BLaER1 (cell line): Measurements from ENCODE around the gene CLEC4G.

Experiments
- H3K27ac ChIP-seq: shearing (Covaris generic); formaldehyde crosslinking; 2 replicates; pipeline ENCODE4 v1.8.1; 2022
- H3K27me3 ChIP-seq: shearing (Covaris generic); formaldehyde crosslinking; 2 replicates; pipeline ENCODE4 v1.8.1; 2022
- H3K36me3 ChIP-seq: shearing (Covaris generic); formaldehyde crosslinking; 2 replicates; pipeline ENCODE4 v1.8.1; 2022
- H3K4me1 ChIP-seq: shearing (Covaris generic); formaldehyde crosslinking; 2 replicates; pipeline ENCODE4 v1.8.1; 2022
- H3K4me2 ChIP-seq: shearing (Covaris generic); formaldehyde crosslinking; 2 replicates; pipeline ENCODE4 v1.8.1; 2022
- H3K4me3 ChIP-seq: shearing (Covaris generic); formaldehyde crosslinking; 2 replicates; pipeline ENCODE4 v1.8.1; 2022
- H3K9ac ChIP-seq: shearing (Covaris generic); formaldehyde crosslinking; 2 replicates; pipeline ENCODE4 v1.8.1; 2022
- H3K9me3 ChIP-seq: shearing (Covaris generic); formaldehyde crosslinking; 2 replicates; pipeline ENCODE4 v1.8.1; 2022
- H4K20me1 ChIP-seq: shearing (Covaris generic); formaldehyde crosslinking; 2 replicates; pipeline ENCODE4 v1.8.1; 2022
- Cebpa-rat ChIP-seq: shearing (Covaris generic); IDR thresholded peaks from 2 replicates; pipeline ENCODE4 v1.8.1; 2022

CLEC4G gene

DNA sequence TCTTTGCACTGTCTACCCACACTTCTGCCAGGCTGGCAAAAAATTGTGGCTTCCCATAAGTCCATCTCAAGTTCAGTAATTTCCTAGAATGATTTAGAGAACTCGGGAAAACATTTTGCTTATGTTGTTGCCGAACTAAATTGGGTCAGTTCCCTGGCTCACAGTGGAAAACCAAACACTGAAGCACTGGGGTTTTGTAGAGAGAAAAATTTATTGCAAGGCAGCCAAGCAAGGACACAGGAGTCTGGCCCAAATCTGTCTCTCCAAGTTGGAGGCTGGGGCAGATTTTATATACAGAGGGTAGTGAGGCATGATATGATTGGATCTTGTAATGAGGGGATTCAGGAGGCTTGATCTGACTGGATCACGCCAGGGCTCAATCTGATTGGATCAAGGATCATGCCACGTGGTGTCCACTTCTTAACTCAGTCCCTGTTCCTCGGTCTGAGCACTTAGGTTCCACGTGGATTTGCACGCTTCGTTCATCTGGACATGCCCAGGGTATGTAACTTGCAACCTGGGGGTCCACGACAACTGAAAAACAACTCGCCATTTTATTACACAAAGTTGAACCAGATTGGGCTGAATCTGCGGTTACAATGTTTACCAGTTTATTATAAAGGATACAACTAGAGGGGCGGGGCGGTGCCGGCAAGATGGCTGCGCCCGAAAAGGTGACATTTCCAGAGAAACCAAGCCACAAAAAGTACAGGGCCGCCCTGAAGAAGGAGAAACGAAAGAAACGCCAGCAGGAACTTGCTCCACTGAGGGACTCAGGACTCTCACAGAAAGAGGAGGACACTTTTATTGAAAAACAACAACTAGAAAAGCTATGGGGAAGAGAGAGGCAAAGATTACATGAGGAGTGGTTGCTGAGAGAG lies 8.1 kb upstream of the CLEC4G start:
- Histone ChIP-seq H3K4me2 (peak overlapping the region; percentile 54), H3K4me3 (no peak overlapping the region)

DNA sequence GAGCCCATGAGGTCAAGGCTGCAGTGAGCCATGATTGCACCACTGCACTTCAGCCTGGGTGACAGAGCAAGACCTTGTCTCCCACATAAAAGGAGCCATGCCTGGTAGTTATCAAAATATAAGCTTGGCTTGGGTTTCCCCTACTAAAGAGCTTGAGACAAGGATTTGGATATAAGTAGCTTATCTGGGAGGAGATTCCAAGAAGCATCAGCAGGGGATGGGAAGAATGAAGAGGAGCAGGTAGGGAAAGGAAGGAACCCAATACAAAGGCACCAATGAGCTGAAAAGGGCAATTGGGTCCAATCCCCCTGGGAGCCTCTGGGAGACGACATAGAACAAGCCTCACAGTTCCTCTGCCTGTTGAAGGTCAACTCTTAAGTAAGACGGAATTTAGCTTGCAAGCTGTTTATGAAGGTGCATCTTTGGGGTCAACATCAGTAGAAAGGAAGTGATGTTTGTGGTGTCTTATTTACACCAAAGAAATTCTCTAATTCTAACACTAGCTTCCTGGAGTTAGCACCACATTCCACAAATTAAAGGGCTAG lies 7.4 kb upstream of the CLEC4G start:
- TF ChIP-seq Cebpa-rat: no peak

More for the DNA sequence above, 8.1 kb upstream of the CLEC4G start:
- H3K27ac ChIP-seq: no peak overlapping the region
- no peaks in the 10 kb centered on the region for H3K36me3 ChIP-seq
- H3K9me3 ChIP-seq: no peaks in the 10 kb centered on the region
- no peaks in the 10 kb centered on the region for H4K20me1 ChIP-seq
- H3K27me3 ChIP-seq: no peaks in the 10 kb centered on the region
- TF ChIP-seq Cebpa-rat: no peak
- peaks cover 39% of the 10 kb centered on the region for H3K4me1 ChIP-seq
- no peak overlapping the region for H3K9ac ChIP-seq

DNA sequence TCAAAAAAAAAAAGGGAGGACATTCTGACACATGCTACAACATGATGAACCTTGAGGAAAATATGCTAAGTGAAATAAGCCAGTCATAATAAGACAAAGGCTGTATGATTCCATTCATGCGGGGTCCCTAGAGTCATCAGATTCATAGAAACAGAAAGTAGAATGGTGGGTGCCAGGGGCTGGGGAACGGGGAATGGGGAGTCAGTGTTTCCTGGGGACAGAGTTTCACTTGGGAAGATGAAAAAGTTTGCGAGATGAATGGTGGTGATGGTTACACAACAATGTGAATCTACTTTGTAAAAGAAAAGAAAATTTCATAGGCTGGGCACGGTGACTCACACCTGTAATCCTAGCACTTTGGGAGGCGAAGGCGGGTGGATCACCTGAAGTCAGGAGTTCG lies 6.1 kb upstream of the CLEC4G start:
- Histone ChIP-seq H3K36me3 (no peaks in the 10 kb centered on the region), H3K27me3 (no peaks in the 10 kb centered on the region), H3K4me1 (peaks cover 19% of the 10 kb centered on the region), H4K20me1 (no peaks in the 10 kb centered on the region), H3K4me2 (no peak overlapping the region), H3K4me3 (no peak overlapping the region), H3K27ac (no peak overlapping the region), H3K9me3 (no peaks in the 10 kb centered on the region), H3K9ac (no peak overlapping the region)
- no peak for TF ChIP-seq Cebpa-rat

More for the DNA sequence above, 7.4 kb upstream of the CLEC4G start:
- H3K27me3 ChIP-seq: no peaks in the 10 kb centered on the region
- H3K27ac ChIP-seq: no peak overlapping the region
- H3K9ac ChIP-seq: no peak overlapping the region
- H3K4me1 ChIP-seq: peaks cover 32% of the 10 kb centered on the region
- H3K4me2 ChIP-seq: peak overlapping the region; percentile 54
- no peak overlapping the region for H3K4me3 ChIP-seq
- no peaks in the 10 kb centered on the region for H4K20me1 ChIP-seq
- no peaks in the 10 kb centered on the region for H3K9me3 ChIP-seq
- no peaks in the 10 kb centered on the region for H3K36me3 ChIP-seq

DNA sequence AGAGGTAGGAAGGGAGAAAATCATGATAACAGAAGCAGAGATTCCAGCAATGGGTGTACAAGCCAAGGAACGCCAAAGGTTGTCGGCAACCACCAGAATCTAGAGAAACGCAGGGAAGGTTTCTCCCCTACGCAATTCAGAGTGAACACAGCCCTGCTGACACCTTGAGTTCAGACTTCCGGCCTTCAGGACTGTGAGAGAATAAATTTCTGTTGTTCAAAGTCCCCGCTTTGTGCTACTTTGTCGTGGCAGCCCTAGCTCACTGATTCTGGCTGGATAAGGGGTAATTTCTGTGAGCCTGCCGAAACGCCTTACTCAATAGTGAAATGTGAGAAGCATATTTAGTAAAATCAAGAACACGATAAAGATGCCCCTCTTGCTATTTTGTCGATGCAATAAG lies 5.3 kb upstream of the CLEC4G start:
- no peak for TF ChIP-seq Cebpa-rat

DNA sequence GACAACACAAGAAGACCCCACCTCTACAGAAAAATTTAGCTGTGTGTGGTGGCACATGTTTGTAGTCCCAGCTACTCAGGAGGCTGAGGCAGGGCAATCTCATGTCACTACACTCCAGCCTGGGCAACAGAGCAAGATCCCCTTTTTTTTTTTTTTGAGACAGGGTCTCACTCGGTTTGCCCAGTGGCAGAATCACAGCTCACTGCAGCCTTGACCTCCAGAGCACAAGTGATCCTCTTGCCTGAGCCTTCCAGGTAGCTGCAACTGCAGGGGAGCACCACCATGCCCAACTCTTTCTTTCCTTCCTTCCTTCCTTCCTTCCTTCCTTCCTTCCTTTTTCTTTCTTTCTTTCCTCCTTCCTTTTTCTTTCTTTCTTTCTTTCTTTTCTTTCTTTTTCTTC lies 4.2 kb upstream of the CLEC4G start:
- no peak overlapping the region for H3K9ac ChIP-seq
- H3K9me3 ChIP-seq: no peaks in the 10 kb centered on the region
- no peak for TF ChIP-seq Cebpa-rat
- H3K27ac ChIP-seq: no peak overlapping the region
- no peak overlapping the region for H3K4me2 ChIP-seq
- no peaks in the 10 kb centered on the region for H4K20me1 ChIP-seq
- H3K4me1 ChIP-seq: peaks cover 12% of the 10 kb centered on the region
- H3K36me3 ChIP-seq: no peaks in the 10 kb centered on the region
- peaks cover 15% of the 10 kb centered on the region for H3K27me3 ChIP-seq
- no peak overlapping the region for H3K4me3 ChIP-seq

More for the DNA sequence above, 5.3 kb upstream of the CLEC4G start:
- Histone ChIP-seq H3K27me3 (peaks cover 4% of the 10 kb centered on the region), H4K20me1 (no peaks in the 10 kb centered on the region), H3K27ac (no peak overlapping the region), H3K4me2 (no peak overlapping the region), H3K4me3 (no peak overlapping the region), H3K9me3 (no peaks in the 10 kb centered on the region), H3K9ac (no peak overlapping the region), H3K4me1 (peaks cover 12% of the 10 kb centered on the region), H3K36me3 (no peaks in the 10 kb centered on the region)

DNA sequence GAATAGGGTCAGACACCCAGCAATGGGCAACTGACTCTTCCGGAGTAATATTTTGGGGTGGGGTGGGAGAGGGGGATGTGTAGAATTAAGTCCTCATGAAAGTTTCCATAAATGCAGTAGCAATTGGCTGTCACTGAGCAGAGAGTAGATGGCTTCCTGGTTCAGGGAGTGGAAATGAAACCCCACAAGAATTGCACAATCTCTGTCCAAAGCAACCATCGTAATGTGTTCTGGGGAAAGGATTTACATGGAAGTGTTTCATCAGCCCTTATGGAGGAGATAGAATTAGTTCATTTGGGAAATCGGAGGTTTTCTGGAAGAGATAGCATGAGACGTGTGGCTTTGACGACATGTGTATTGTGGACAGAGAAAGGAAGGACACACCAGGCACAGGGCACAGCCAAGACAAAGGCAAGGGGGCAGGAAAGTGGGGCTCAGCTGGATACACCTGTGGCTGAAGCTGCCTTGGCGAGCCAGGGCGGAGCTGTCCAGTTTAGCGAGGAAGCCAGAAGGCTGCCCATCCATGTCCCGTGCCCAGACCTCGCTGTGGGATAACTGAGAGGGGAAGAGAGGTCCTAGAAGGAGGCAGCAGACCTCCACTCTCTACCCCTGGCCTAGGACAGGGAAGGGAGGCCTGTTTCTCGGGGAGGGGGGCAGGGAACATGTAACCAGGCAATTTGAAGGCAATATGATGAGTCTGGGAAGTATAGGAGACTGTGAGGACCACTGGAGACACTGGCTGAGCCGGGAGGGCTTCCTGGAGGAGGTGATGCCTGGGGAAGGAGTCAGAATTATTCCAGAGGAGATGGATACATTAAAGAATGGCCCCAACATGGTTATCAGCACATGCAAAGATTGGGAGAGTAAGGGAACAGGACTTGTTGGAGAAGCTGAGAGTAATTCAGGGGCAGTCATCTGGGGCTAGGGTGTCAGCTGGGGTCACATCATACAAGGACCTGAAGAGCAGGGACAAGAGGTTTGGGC lies 2.6 kb upstream of the CLEC4G start:
- peak; percentile 48; the same call in 1 of the 2 replicates for TF ChIP-seq Cebpa-rat
- no peaks in the 10 kb centered on the region for H4K20me1 ChIP-seq
- no peak overlapping the region for H3K27ac ChIP-seq
- H3K36me3 ChIP-seq: no peaks in the 10 kb centered on the region
- H3K4me1 ChIP-seq: peaks cover 7% of the 10 kb centered on the region
- H3K4me3 ChIP-seq: no peak overlapping the region
- H3K27me3 ChIP-seq: peaks cover 31% of the 10 kb centered on the region
- H3K9ac ChIP-seq: no peak overlapping the region
- H3K9me3 ChIP-seq: no peaks in the 10 kb centered on the region
- no peak overlapping the region for H3K4me2 ChIP-seq

DNA sequence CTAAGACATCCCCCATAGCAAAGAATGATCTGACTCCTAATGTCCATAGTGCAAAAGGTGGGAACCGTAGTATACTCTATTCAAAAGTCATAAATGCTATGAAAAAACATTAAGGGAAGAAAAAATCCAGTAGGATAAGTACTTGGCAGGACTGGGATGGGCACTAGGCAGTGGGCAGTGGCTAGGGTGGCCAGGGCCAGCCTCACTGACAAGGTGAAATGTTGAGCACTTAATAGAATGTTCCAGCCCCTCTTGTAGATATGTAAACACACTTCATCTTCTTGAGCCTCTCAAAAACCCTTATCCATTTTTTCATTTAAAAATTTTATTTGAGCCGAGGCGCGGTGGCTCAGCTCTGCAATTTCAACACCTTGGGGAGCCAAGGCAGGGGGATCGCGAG lies 1.5 kb upstream of the CLEC4G start:
- Histone ChIP-seq H4K20me1 (peaks cover 7% of the 10 kb centered on the region; the same call in 1 of the 2 replicates), H3K27ac (no peak overlapping the region), H3K9ac (no peak overlapping the region), H3K4me1 (no peaks in the 10 kb centered on the region), H3K4me2 (no peak overlapping the region), H3K27me3 (peaks cover 43% of the 10 kb centered on the region), H3K36me3 (no peaks in the 10 kb centered on the region), H3K9me3 (no peaks in the 10 kb centered on the region), H3K4me3 (no peak overlapping the region)
- TF ChIP-seq Cebpa-rat: no peak

DNA sequence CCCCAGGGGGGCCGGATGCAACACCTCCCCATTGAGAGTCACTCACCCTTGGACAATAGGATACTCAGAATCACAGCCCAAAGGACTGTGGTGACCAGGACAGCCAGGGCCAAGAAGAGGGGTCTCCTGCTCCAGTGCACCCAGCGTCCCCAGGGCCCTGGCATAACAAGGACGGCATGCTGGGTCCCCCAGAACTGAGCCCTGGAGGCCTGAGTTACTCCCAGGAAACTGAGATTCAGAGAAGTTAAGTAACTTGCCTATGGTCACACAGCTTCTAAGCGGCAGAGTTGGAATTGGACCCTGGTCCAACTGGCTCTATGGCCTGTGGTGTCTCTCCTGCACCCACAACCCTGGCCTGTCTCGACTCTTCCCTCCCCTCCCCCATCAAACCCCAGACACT lies 295 bp downstream of the CLEC4G start:
- Histone ChIP-seq H4K20me1 (peaks cover 7% of the 10 kb centered on the region; the same call in 1 of the 2 replicates), H3K4me2 (no peak overlapping the region), H3K27ac (no peak overlapping the region), H3K4me3 (no peak overlapping the region), H3K4me1 (no peaks in the 10 kb centered on the region), H3K27me3 (peaks cover 55% of the 10 kb centered on the region), H3K9me3 (no peaks in the 10 kb centered on the region), H3K9ac (no peak overlapping the region), H3K36me3 (no peaks in the 10 kb centered on the region)
- TF ChIP-seq Cebpa-rat: no peak

DNA sequence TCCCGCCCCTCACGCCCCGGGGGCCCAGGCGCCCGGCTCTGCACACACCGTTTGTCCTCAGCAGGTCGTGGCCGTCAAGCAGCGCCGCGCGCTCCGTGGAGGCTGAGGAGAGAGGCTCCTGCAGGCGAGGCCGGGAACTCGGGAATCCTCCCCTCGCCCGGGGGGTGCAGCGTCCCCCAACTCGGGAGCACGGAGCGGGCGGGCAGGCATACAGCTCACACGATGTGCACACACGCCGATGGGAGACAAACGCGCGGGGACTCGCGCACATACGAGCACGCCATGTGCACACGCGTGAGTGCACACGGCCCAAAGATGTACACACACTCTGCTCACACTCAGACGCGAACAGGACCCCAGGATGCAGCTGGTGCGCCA lies 703 bp downstream of the CLEC4G start:
- no peak for TF ChIP-seq Cebpa-rat
- Histone ChIP-seq H3K4me2 (no peak overlapping the region), H3K9me3 (no peaks in the 10 kb centered on the region), H3K9ac (no peak overlapping the region), H3K27ac (no peak overlapping the region), H3K4me1 (no peaks in the 10 kb centered on the region), H3K27me3 (peaks cover 55% of the 10 kb centered on the region), H3K4me3 (no peak overlapping the region), H3K36me3 (no peaks in the 10 kb centered on the region), H4K20me1 (peaks cover 7% of the 10 kb centered on the region; the same call in 1 of the 2 replicates)
